ENCODE results near the gene POC1B.

DNA sequence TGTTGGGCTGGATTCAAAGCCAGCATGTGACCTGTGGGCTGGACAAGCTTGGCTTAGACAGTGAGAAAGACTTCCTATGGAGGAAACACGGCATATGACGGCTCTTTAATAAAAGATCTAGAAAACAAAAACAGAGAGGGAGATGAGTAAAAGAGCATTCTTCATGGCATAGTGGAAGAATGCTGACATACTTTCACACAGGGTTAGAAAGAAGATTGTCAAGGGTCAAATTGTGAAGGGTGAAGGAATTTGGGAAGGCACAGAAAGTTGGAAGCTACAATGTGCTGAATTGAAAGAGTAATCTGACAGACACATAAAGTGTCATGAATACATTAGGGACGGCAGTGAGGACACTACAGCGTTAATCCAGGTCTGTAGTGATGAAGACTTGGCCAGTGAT is 64.7 kb downstream of the POC1B start:
- TF ChIP-seq, protein P1, sequence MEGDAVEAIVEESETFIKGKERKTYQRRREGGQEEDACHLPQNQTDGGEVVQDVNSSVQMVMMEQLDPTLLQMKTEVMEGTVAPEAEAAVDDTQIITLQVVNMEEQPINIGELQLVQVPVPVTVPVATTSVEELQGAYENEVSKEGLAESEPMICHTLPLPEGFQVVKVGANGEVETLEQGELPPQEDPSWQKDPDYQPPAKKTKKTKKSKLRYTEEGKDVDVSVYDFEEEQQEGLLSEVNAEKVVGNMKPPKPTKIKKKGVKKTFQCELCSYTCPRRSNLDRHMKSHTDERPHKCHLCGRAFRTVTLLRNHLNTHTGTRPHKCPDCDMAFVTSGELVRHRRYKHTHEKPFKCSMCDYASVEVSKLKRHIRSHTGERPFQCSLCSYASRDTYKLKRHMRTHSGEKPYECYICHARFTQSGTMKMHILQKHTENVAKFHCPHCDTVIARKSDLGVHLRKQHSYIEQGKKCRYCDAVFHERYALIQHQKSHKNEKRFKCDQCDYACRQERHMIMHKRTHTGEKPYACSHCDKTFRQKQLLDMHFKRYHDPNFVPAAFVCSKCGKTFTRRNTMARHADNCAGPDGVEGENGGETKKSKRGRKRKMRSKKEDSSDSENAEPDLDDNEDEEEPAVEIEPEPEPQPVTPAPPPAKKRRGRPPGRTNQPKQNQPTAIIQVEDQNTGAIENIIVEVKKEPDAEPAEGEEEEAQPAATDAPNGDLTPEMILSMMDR (IDR thresholded peaks at IDR 0.05): no peak
- TF ChIP-seq POLR2A (IDR thresholded peaks at IDR 0.05): no peak
